SKM-1 treated with dmso at 0.1 percent for 144 hours (cell line): Measurements from ENCODE around the gene TNFRSF13B.
"Not testable (repeated sequence)": the region's sequence is repeated elsewhere in the genome, so short reads cannot be mapped to it uniquely, and the experiment has no call there.

ENCODE experiments used
- DNase-seq: peaks from one replicate; lab custom pipeline; 2025; ENCODE audit not compliant: unreplicated experiment; lab: John Stamatoyannopoulos, UW

Gene TNFRSF13B

DNA sequence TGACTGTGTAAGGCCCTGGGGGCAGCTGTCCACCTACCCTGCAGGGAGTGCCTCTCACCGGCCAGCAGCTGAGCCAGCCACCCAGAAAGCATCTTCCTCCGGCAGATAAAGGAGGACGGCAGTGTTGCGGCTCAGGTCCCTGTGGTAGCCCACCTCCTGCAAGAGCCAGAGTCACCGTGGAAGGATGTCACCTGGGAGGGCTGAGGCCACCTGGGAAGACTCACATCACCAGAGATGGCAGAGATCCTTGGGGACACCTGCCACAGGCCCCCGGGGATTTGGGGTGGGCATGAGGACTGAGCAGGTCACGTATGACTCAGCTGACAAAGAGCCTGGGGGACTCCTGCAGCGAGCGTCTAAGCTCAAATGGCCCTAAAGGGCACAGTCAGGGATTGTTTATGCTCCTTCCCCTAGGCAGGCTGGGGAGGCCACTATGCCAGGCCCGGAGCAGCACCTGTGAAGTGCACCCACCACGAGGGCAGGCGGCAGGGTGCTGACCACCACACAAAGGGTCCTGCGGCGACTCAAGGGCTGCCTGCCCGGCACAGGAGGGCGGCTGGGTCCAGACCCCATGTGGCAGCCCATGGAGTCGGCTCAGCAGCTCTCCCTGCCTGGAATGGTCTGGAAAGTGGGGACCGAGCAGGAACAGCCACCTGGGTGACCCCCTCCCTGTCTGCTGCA lies 44.1 kb downstream of the TNFRSF13B start:
- no peak for DNase-seq

DNA sequence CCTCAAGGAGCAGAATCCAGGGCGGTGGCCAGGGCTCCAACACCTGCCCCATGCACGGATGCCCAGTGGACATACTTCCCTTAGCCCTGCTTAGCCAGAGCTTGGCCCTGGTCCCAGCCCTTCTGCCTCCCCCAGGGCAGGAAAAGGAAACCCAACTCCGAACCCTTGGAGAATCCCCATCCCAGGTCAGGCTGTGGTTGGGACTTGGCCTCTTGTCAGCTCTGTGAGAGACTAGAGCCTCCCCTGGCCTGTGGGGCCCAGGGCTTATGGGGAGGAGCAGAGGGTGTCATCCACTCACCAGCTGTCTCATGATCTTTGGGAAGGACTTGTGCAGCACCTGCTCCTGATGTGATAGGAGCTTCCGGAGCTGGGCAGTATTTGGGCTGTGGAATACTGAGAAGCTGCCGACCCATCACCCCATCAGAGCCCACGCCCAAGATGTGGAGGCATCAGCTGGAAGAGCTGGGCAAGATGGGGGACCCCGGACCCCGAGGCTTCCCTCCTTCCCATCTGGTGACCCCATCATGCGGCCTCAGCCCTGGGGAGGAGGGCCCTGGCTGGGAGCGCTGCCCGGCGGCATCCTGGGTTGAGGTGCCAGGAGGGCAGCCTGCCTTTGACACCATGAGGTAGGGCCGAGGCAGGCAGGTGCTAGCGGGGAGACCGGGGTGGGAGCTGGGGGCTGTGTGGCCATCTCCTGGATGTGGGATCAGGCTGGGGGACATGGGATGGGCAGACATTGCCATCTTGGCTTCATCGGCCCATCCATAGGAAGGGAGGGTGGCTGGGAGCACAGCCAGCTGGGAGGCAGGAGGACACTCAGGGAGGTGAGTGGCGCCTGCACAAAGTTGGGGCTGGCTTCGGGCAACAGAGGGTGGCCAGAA lies 45.1 kb downstream of the TNFRSF13B start:
- DNase-seq: no peak

DNA sequence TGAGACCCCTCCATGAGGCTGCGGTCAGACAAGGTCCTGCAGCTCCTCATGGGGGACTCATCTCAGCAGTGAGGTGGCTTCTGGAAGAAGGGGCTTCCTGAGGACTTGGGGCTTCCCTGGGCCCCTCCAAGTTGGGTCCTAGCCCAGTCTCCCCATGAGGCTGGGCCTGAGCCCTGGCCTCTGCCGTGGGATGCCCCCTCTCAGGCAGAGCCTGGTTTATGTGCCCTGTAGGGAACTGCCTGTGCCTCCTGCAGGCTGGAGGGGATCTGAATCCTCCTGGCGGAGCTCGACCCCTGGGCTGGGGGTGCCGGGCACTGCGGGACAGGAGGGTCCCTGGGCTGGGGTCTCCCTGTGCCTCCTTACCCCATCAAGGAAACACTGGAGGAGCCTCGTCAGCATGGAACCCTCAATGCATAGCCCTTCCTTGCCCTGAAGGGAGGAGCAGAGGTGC lies 45.8 kb downstream of the TNFRSF13B start:
- DNase-seq: no peak

DNA sequence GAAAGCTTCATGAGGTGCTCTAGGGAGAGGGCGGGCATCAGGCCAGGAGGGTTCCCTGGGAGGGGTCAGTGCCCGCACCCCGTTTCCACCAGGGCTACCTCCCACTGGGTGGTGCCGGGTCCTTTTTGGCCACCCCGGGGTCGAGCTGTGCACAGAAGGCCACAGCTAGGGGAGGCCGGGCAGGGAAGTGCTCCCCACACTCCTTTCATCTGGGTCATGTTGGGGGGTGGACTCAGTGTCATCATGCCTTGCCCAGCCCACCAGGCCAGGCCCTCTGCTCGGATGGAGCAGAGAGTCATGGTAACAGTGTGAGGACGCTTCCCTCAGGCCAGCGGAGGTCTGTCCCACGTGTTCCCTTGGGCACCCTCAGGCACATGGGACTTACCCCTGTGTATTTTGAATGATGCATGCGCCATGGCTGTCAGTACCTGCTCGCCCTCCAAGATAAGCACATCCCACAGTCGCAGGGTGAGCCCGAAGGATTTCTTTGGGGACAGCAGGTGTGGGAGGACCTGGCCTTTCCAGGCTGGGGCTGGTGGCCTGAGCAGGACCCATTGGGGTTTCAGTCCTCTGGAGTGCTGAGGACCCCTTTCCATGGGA lies 46.4 kb downstream of the TNFRSF13B start:
- no peak for DNase-seq

DNA sequence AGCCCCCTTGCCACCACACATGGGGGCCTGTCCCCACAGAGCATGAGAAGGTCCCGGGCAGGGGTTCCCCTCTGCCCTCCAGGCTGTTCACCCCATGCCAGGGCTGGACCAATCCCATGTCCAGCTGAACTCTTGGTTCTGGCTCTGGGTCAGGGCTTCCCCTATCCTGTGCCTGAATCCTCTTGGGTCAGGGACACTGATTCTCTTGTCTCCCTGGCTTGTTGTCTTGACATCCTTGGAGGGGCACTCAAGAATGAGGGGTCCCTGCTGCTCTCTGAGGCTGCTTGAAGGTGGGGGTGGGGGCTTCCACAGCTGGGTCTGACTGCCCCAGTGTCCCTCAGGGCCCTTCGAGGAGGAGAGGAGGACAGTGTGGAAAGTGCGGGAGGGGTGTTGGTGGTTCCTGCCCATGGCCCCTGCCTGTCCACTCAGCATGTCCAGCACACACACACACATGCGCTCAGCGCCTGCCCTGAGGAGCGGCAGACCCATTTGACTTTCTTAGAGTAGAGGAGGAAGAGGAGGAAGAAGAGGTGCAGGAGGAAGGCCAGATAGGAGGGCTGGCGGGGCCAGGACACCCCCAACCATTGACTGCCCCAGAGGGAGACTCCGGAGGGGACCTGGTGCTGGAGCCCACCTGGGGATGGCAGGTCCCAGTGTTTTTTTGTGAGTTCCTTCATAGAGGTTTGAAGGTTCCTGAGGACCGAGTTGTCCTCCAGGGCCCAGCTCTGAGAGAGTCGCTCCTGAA lies 47.0 kb downstream of the TNFRSF13B start:
- DNase-seq: no peak

DNA sequence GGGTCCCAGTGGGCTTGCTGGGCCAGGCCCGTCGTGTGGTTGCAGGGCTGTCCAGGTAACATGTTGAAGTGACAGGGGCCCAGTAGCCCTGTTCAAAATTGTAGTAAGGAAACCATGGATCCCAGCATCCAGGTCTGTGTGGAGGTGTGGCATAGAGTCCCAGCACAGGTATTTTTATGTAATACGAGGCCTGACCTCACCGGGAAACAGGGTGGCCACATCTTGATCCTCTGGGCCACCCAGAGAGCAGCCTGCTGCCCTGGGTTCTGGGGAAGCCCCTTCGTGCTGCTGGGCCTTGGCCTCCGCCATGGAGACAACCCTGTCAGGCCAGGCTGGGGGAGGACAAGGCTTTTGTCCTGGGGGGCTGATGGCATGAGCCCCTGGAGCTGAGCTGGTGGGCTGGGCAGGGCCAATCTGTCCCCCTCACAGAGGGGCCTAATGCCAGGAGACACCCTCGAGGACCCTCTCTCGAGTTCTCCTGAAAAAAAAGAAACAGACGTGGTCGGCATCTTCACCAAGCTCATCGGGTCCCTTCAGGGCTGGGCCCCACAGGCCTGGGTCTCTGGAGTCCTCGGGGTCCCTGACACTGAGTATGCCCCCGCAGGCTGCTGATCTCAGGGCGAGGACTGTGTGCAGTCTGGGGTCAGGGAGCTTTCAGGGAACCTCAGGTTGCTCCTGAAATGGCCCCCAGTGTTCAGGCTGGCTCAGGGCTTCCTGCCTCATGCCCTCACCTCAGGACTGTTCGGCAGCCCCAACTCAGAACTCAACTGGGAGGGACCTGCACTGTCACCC lies 47.8 kb downstream of the TNFRSF13B start:
- DNase-seq: no peak

DNA sequence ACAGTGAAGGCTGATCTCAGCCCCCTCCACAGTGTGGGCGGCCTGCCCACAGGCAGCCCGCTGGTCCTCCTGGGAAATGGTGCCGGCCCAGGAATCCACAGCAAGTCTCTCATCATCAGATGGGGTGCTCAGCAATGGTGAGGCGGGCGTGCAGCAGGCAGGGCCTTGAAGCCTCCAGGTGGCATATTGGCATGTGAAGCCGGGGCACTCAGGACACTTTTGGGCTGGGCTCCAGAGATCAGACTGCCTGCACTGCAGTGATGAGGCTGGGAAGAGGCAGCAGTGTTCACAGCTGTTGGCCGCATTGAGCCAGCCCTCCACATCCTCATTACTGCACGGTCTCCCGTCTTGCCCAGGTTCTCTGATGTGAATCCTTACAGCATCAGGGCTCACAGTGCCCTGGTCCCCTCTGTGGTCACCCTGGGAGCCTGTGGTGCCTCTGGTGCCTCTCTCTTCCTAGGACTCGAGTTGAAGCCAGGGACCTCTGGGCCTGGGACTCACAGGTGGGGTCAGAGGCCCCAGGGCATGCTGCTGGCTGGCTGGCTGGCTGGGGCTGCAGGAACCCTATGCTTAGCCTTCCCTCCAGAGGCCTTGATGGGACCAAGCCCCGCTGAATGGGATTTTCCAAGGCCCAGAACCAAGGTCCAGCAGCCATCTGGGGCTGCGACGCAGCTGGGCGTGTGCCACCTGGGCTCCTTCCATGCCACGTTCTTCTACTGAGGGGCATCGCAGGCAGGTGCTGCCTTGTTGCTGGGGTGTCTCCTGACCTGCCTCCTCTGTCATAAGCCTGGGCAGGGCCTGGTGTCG lies 48.6 kb downstream of the TNFRSF13B start:
- DNase-seq: no peak

DNA sequence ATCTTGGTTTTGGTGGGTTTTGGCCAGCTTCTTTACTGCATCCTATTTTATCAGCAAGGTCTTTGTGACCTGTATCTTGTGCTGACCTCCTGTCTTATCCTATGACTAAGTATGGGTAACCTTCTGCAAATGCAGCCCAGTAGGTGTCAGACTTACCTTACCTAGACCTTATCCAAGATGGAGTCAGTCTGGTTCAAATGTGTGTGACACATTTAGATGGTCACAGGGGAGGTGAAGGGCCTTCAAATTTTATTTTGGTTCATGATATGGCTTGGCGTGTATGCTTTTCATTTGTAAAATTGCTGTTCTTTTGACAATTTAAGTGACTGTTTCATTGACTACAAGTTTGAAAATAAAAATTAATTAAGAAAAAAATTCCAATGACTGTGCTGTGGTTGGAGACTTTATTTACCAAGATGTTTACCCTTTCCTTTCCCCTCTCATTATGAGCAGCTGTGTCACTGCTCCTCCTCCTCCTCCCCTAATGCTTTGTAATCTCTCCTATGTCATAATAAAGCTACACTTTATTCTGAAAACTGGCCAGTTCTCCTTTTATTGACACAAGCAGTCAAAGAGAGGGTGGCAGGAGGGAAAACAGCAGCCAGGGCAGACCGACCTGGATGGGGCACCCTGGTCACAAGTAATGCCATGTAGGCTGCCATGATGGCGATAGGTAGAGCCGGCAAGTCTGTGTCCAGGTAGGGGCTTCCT lies 49.4 kb downstream of the TNFRSF13B start:
- no peak for DNase-seq

DNA sequence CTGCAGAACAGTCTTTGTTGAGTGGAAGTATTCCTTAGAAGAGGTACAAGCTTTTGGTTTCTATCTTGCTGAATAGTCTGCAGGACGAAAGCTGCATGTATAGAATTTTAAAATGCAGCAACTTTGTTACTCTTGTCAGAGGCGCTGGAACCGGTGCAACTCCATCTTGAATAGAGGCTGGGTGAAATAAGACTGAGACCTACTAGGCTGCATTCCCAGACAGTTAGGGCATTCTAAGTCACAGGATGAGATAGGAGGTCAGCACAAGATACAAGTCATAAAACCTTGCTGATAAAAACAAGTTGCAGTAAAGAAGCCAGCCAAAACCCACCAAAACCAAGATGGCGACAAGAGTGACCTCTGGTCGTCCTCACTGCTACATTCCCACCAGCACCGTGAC lies 50.5 kb downstream of the TNFRSF13B start:
- DNase-seq: not testable (repeated sequence)

DNA sequence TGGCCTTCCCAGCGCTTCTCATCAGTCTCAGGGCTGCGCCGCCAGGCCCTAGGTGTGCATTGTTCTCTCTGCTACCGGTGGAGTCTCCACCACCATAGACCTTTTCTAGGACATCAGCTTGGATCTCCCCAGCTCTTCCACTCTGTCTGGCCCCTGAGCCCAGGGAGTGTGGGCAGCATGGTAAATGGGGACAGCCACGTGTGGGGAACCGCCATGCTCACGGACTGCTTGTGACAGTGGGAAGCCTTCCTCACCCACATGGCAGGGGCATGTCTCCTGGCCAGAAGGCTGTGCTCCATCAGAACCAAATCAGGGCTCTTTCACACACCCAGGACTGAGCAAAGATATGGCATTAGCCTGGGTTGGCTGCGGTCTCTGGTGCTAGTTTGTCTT lies 51.3 kb downstream of the TNFRSF13B start:
- no peak for DNase-seq

DNA sequence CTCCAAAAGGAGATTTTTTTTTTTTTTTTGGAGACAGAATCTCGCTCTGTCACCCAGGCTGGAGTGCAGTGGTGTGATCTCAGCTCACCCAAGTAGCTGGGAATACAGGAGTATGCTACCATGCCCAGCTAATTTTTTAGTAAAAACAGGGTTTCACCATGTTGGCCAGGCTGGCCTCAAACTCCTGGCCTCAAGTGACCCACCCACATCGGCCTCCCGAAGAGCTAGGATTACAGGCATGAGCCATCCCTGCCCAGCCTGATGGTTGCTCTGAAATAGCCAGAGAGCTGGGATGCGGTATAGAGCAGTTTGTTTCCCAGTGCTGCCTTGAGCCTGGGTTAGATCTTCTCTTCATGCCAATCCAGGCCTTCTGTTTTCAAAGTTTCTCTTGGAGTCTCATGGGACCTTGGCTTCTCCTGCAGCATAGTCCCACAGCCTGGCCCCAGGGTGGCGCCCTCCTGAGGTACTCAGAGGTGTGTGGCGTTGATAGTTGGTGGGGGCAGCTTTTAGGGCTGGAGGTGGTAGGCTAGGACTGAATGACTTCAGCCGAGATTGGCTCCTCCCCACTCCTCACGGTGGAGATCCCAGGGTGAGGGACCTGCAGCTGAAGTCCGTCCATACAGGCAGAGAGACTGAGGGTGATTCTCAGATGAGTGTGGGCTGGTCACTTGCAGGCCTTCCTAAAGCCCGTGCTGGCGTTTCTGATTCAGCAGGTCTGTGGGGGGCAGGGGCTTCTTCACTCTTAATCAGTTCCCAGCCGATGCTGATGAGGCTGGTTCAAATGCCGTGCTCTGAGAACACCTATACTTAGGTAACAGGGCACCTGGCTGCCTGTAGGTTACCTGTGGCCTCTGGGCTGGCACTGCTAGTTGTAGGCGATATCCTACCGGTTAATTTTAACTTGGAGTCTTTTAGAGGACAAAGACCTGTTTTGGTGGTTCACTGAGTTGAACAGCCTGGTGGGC lies 52.0 kb downstream of the TNFRSF13B start:
- DNase-seq: no peak

DNA sequence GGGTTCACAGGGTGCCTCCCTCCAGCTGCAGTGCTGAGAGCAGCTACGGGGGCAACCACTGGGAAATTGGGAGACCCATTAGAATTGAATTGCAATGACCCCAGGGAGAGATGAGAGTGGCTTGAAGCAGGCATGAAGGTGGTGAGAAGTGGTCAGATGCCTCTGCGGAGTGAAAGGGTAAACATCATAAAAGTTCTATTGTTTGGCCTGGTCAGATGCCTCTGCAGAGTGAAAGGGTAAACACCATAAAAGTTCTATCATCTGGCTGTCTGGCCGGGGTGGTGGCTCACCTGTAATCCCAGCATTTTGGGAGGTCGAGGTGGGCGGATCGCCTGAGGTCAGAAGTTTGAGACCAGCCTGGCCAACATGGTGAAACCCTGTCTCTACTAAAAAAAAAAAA lies 53.5 kb downstream of the TNFRSF13B start:
- DNase-seq: no peak

DNA sequence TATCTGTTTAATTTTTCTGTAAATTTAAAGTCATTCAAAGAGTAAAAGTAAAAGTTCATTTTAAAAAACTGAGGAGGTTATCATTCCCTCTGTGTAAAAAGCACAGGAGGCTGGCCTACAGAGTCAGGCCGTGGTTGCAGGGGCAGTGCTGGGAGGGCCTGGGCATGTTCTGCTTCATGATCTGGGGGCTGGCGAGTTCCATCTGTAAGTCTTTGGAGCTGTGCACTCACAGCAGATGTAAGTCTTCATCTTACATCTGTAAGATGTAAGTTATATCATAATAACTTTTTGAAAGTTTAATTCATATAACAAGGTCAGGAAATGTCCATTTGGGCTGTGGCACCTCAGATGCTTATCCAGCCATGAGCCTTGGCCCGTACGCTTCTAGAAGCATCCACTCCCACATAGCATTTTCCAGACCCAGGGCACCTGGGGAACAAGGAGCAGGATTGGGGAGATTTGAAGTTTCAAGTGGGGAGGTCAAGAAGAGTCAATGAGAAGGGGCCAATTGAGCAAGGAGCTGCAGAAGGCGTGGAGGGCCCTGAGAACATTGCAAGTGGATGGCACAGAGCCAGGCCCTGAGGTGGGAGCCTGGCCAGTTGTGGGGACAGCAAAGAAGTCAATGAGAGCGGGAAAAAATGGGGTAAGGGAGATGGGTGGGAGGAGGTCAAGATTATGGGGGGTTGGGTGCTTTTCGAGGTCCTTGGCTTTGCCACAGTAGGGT lies 54.1 kb downstream of the TNFRSF13B start:
- no peak for DNase-seq

DNA sequence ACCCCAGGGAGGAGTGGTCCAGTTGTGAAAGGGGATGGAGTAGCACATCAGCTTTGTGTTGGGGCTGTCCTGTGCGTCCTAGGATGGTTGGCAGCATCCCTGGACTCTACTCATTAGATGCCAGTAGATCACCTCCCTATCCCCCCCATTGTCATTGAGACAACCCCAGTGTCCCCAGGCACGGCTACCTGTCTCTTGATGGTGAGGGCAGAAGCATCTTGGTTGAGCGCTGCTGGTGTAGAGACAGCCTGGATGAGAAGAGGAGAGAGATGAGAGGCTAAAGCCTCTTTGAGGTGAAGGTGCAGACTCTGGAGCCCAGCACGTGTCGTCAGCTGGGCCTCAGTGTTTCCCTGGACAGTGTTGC lies 55.4 kb downstream of the TNFRSF13B start:
- no peak for DNase-seq

DNA sequence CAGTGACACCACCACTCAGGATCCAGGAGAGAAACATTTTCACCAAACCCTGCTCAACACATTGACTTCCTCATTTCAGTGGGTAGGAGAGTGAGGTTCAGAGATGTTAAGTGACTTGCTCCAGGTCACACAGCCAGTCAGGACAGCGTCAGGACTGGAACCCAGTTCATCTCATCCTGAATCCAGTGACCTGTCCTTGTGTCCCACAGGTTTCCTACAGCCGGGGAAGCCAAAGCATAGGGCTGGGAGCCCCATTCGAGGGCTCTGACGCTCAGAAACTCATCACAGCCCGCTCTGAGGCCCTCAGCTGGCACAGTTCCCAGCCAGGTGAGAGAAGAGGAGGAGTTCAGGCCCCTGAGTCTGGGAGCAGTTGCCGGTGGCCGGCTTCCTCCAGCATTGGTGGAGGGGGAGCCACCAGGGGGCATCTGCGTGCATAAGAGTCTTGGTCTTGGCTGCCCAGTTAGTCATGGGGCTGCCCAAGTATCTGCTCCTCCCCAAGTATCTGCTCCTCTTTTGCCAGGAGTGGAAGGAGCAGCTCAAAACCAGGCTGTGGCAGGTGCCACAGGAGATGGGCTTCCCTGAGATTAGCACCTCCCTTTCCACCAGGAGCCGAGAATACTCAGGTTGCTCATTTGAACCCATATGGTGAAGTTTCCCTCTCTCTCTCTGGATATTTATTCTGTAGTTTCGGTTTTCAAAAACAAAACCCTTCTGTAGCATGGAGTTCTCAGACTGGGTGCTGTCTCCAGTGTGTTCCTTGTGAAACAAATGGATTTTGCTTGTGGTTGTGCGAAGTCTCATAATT lies 56.0 kb downstream of the TNFRSF13B start:
- peak; percentile 14 for DNase-seq

DNA sequence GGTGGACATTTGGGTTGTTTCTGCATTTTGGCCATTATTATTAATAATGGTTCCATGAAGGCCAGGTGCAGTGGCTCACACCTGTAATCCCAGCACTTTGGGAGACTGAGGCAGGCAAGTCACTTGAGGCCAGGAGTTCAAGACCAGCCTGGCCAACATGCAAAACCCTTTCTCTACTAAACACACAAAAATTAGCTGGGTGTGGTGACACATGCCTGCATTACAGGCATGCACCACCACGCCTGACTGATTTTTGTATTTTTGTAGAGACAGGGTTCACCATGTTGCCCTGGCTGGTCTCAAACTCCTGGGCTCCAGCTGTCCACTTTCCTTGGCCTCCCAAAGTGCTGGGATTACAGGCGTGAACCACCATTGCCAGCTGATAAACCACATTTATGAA lies 58.5 kb downstream of the TNFRSF13B start:
- DNase-seq: no peak
